Omental fat pad (tissue), 4 donors: ENCODE measurements around the gene IFNA6. TPM values are rescaled to one million over a fixed set of nuclear protein-coding genes. Genes with fewer than 3 reads are reported as not detected.

Experiments used
- ATAC-seq: fragments of 150-250 bp; one replicate; pipeline ENCODE4 v1.9.1; 2016; ENCODE audit warnings: mild to moderate bottlenecking, moderate library complexity; ENCODE audit not compliant: low FRiP score
- DNase-seq: peaks from one replicate; pipeline ENCODE4 v3.0.0-alpha.2; 2019; ENCODE audit warnings: low spot score
- CTCF ChIP-seq, 3 donors: fragments of 450-650 bp; IDR thresholded peaks; one replicate each; pipeline ENCODE4 v1.5.1; 2016 to 2017; ENCODE audit warnings: antibody characterized with exemption in 3 of 3, mild to moderate bottlenecking in 3 of 3, moderate library complexity in 2 of 3
- total RNA-seq, 4 donors: library from RNA; depleted of rRNA; stranded (reverse); fragments of >200 nt; gene quantifications; one replicate each; pipeline ENCODE4 v1.1.0, GENCODE V29; 2016

Gene IFNA6
- total RNA-seq, 4 donors from 2014 or later, result not detected

GRCh38 chr9:21348430-21348970, 2.2 kb downstream of the IFNA6 start:
- DNase-seq (no peak), ATAC-seq (no peak)
- no peak for TF ChIP-seq CTCF (IDR thresholded peaks at IDR 0.05)

GRCh38 chr9:21340735-21341134, 10.0 kb downstream of the IFNA6 start:
- no peak for TF ChIP-seq CTCF (IDR thresholded peaks at IDR 0.05)
- DNase-seq (no peak), ATAC-seq (no peak)

- no peak for DNase-seq
- TF ChIP-seq CTCF (IDR thresholded peaks at IDR 0.05), result no peak
- no peak for ATAC-seq
Measured at GRCh38 chr9:21336457-21336856, 14.2 kb downstream of the IFNA6 start.

GRCh38 chr9:21334701-21335632, 15.7 kb downstream of the IFNA6 start, which contains the start of gene KLHL9:
KLHL9 (minus strand) TSS chr9:21335404; CDS start chr9:21334859, 545 bp downstream.
- peak; percentile 54 for DNase-seq
- peak; percentile 97 for ATAC-seq
- no peak for TF ChIP-seq CTCF (IDR thresholded peaks at IDR 0.05)

- no peak for DNase-seq
- ATAC-seq, result no peak
- TF ChIP-seq CTCF (IDR thresholded peaks at IDR 0.05), result no peak
Measured at GRCh38 chr9:21333226-21333625, 17.5 kb downstream of the IFNA6 start.

GRCh38 chr9:21331676-21332402, 18.8 kb downstream of the IFNA6 start:
- DNase-seq, result no peak
- ATAC-seq, result no peak
- no peak for TF ChIP-seq CTCF (IDR thresholded peaks at IDR 0.05)
